ENCODE results near the gene TECTA.
A peak's percentile ranks its signal among the peaks of the same experiment; 100 is the strongest.

The TECTA gene

GRCh38 chr11:121191818-121192217, 90.8 kb downstream of the TECTA start:
- TF ChIP-seq CTCF (conservative IDR thresholded peaks at IDR 0.05), result no peak
- H3K27ac ChIP-seq, result no peak overlapping the region

- TF ChIP-seq CTCF (conservative IDR thresholded peaks at IDR 0.05), result peak; percentile 89
- peak overlapping the region; percentile 64 for H3K27ac ChIP-seq
These were observed 93.9 kb downstream of the TECTA start for GRCh38 chr11:121194731-121195596.

- TF ChIP-seq CTCF (conservative IDR thresholded peaks at IDR 0.05), result no peak
- H3K27ac ChIP-seq, result no peak overlapping the region
These were observed 97.4 kb downstream of the TECTA start for GRCh38 chr11:121198491-121198890.

- H3K27ac ChIP-seq, result no peak overlapping the region
- TF ChIP-seq CTCF (conservative IDR thresholded peaks at IDR 0.05), result no peak
These were observed 98.5 kb downstream of the TECTA start for GRCh38 chr11:121199516-121199915.

- TF ChIP-seq CTCF (conservative IDR thresholded peaks at IDR 0.05), result no peak
- peak overlapping the region; percentile 70 for H3K27ac ChIP-seq
These were observed 105.8 kb downstream of the TECTA start for GRCh38 chr11:121206810-121207209.

DNA sequence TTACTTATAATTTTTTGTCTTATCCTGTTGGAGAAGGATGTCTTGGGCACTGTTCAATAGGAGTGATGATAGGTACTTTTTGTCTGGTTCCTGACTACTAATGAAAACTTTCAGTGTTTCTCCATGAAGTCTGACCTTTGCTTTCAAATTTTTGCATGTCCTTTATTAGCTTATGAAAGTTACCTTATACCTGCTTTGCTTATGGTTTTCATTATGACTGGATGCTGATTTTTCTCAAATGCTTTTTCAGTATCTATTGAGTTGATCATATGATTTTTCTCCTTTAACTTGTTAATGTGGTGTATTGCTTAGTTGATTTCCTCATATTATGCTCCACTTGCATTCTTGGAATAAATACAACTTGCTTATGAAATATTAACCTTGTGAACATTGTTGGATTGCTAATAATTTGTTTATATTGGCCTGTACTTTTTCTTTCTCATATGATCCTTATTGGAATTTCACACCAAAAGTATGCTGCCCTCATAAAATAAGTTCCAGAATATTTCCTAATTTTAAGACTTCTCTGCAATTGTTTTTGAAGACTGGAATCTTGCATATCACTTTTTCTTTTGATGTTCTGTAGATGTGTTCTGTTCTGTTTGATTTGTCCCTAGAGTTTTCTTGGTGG, 106.6 kb downstream of the TECTA start:
- TF ChIP-seq CTCF (conservative IDR thresholded peaks at IDR 0.05), result no peak
- H3K27ac ChIP-seq, result peak overlapping the region; percentile 70

DNA sequence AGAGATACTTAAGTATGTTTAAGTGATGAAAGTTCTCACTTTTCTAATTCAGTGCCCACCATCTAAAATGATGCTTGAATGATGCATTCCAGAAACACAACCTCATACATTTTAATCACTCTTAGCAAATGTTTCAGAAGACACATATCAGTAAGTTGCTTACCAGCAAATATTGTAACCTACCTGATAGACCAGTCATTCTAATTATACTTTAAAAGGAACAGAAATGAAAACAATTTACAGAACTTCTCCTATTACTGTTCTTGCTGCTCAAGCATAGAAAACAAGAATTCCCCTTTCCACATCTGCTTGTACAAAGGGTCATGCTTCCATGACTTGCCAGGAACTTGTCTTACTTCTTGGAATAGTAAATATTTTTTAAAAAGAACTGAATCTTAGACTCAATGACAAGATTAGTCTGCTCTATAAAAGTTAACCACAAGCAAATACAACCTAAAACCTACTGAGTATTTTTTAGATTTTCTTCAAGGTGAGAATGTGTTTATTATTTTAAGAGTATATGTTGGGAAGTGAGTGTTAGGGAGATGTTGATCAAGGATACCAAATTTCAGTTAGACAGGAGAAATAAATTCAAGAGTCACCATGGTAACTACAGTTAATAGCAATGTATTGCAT, 109.5 kb downstream of the TECTA start:
- no peak for TF ChIP-seq CTCF (conservative IDR thresholded peaks at IDR 0.05)
- H3K27ac ChIP-seq, result no peak overlapping the region
